K562 (cell line): ENCODE measurements around the gene BLOC1S4. TPM values are rescaled to one million over a fixed set of nuclear protein-coding genes. Genes with fewer than 3 reads are reported as not detected.

Experiments
- BRF1 ChIP-seq: IDR thresholded peaks from 3 replicates; pipeline ENCODE4 v1.6.1; 2011; ENCODE audit warnings: borderline replicate concordance, mild to moderate bottlenecking; ENCODE audit not compliant: insufficient read length; ENCODE audit errors: extremely low read depth
- CBX5 ChIP-seq: IDR thresholded peaks from 2 replicates; pipeline ENCODE4 v1.6.1; 2014; ENCODE audit warnings: low read depth, borderline replicate concordance
- ELF2 ChIP-seq: fragments of 250-450 bp; sonication (Bioruptor Pico); IDR thresholded peaks from 2 replicates; pipeline ENCODE4 v1.5.0; 2021; ENCODE audit warnings: mild to moderate bottlenecking
- EP400 ChIP-seq: fragments of 450-650 bp; IDR thresholded peaks from 2 replicates; pipeline ENCODE4 v1.6.1; 2017; ENCODE audit warnings: antibody characterized with exemption, mild to moderate bottlenecking, moderate library complexity
- HMG20A ChIP-seq: fragments of 450-650 bp; formaldehyde crosslinking; conservative IDR thresholded peaks from 2 replicates; pipeline ENCODE4 v1.4.0; 2020; ENCODE audit warnings: mild to moderate bottlenecking, mixed read lengths
- MTA3 ChIP-seq: fragments of 450-650 bp; formaldehyde crosslinking; IDR thresholded peaks from 2 replicates; pipeline ENCODE4 v1.6.1; 2017; ENCODE audit warnings: mild to moderate bottlenecking, borderline replicate concordance
- PBX2 ChIP-seq, 2 experiments: IDR thresholded peaks in 1 of 2; conservative IDR thresholded peaks in 1 of 2; 2 replicates each; pipeline ENCODE4 v1.6.1; 2016; ENCODE audit warnings: low read depth in 2 of 2, mild to moderate bottlenecking in 1 of 2, missing compliant biosample characterization in 1 of 2, missing genetic modification characterization in 1 of 2, moderate library complexity in 1 of 2
- PHF20 ChIP-seq: fragments of 450-650 bp; IDR thresholded peaks from 2 replicates; pipeline ENCODE4 v1.6.1; 2018; ENCODE audit not compliant: partially characterized antibody
- SREBF1 ChIP-seq: fragments of 150-350 bp; IDR thresholded peaks from 2 replicates; pipeline ENCODE4 v1.6.1; 2014; ENCODE audit warnings: antibody characterized with exemption, low read depth, low read length, borderline replicate concordance
- TCF3 ChIP-seq: sonication (generic); formaldehyde crosslinking; IDR thresholded peaks from 2 replicates; pipeline ENCODE4 v1.4.0; 2020; ENCODE audit warnings: mild to moderate bottlenecking, missing genetic modification reagents
- ZNF175 ChIP-seq: fragments of 200-800 bp; sonication (Bioruptor generic); IDR thresholded peaks from 2 replicates; pipeline ENCODE4 v1.6.1; 2016; ENCODE audit warnings: low read depth, mild to moderate bottlenecking, missing genetic modification characterization, missing compliant biosample characterization
- ZNF584 ChIP-seq: fragments of 200-800 bp; sonication (Bioruptor generic); IDR thresholded peaks from 2 replicates; pipeline ENCODE4 v1.6.1; 2016; ENCODE audit warnings: low read depth, mild to moderate bottlenecking, missing genetic modification characterization, missing compliant biosample characterization
- ZNF766 ChIP-seq: fragments of 200-800 bp; sonication (Bioruptor generic); conservative IDR thresholded peaks from 2 replicates; pipeline ENCODE4 v1.6.1; 2016; ENCODE audit warnings: missing genetic modification characterization, missing compliant biosample characterization
- polyA plus RNA-seq, 8 experiments: library from polyadenylated mRNA; depleted of rRNA in 4 of 8; stranded (reverse) in 5 of 8; unstranded in 3 of 8; fragments of >200 nt; fragmentation: Nextera tagmentation in 2 of 8; fragmentation: Illumina TruSeq in 1 of 8; extraction: Ambion mirVana in 2 of 8; extraction: Trizol in 1 of 8; gene quantifications; 2 replicates each; pipeline versions ENCODE4 v1.2.1 to v1.2.3, GENCODE V29; 2011 to 2014; ENCODE audit warnings: inconsistent platforms in 1 of 8, missing spikeins in 1 of 8
- total RNA-seq, 7 experiments: library from RNA; depleted of rRNA in 6 of 7; stranded (reverse); fragments of >200 nt in 6 of 7; fragmentation: Illumina TruSeq in 2 of 7; extraction: Trizol in 2 of 7; gene quantifications; 2 replicates each; pipeline versions ENCODE4 v1.2.1 to v1.2.3, GENCODE V29; 2011 to 2021; ENCODE audit warnings: low replicate concordance in 1 of 7
- TF ChIP-seq, protein P1 (sequence below), 2 experiments: fragments of 450-650 bp in 1 of 2; sonication (generic) in 1 of 2; formaldehyde crosslinking in 1 of 2; IDR thresholded peaks; 2 replicates each; pipeline versions ENCODE4 v1.7.1 to v1.9.0; 2016 to 2022; ENCODE audit warnings: inconsistent platforms in 1 of 2, mild to moderate bottlenecking in 1 of 2, missing genetic modification reagents in 1 of 2

Gene BLOC1S4
- total and polyA plus RNA-seq, 9 of the 15 experiments (the other 6 are each of a cell fraction or from before 2014, with no cell fraction given): 3.1 to 31.6 (median 11.2) TPM

- TF ChIP-seq PBX2 (CRISPR knock-in tag; IDR thresholded peaks at IDR 0.05; ENCODE audit: low read depth) (no peak), PBX2 (tag; conservative IDR thresholded peaks at IDR 0.05; ENCODE audit: low read depth) (no peak), HMG20A (CRISPR knock-in tag) (no peak), ZNF584 (CRISPR knock-in tag) (peak; percentile 86), CBX5 (no peak), PHF20 (peak; percentile 17), MTA3 (peak; percentile 87; the same call in 1 of the 2 replicates), BRF1 (no peak), ZNF766 (peak; percentile 69; the same call in 1 of the 2 replicates), SREBF1 (no peak), ELF2 (CRISPR knock-in tag) (no peak; the same call in none of the 2 replicates), ZNF175 (peak; percentile 78), TCF3 (CRISPR knock-in tag) (peak; percentile 80), EP400 (peak; percentile 67)
- TF ChIP-seq, protein P1, sequence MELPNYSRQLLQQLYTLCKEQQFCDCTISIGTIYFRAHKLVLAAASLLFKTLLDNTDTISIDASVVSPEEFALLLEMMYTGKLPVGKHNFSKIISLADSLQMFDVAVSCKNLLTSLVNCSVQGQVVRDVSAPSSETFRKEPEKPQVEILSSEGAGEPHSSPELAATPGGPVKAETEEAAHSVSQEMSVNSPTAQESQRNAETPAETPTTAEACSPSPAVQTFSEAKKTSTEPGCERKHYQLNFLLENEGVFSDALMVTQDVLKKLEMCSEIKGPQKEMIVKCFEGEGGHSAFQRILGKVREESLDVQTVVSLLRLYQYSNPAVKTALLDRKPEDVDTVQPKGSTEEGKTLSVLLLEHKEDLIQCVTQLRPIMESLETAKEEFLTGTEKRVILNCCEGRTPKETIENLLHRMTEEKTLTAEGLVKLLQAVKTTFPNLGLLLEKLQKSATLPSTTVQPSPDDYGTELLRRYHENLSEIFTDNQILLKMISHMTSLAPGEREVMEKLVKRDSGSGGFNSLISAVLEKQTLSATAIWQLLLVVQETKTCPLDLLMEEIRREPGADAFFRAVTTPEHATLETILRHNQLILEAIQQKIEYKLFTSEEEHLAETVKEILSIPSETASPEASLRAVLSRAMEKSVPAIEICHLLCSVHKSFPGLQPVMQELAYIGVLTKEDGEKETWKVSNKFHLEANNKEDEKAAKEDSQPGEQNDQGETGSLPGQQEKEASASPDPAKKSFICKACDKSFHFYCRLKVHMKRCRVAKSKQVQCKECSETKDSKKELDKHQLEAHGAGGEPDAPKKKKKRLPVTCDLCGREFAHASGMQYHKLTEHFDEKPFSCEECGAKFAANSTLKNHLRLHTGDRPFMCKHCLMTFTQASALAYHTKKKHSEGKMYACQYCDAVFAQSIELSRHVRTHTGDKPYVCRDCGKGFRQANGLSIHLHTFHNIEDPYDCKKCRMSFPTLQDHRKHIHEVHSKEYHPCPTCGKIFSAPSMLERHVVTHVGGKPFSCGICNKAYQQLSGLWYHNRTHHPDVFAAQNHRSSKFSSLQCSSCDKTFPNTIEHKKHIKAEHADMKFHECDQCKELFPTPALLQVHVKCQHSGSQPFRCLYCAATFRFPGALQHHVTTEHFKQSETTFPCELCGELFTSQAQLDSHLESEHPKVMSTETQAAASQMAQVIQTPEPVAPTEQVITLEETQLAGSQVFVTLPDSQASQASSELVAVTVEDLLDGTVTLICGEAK (IDR thresholded peaks at IDR 0.05): no peak
- TF ChIP-seq, protein P1 (CRISPR knock-in tag; IDR thresholded peaks at IDR 0.05): no peak
Observed at GRCh38 chr4:6732441-6733357, 16.7 kb downstream of the BLOC1S4 start (continued).
